Cardiac septum (tissue), 1 donor: Measurements from ENCODE around the gene ARHGAP26. TPM values are rescaled to one million over a fixed set of nuclear protein-coding genes. Genes with fewer than 3 reads are reported as not detected.

Experiments
- DNase-seq: peaks from one replicate; pipeline ENCODE4 v3.0.0-alpha.2; 2020; ENCODE audit warnings: low spot score
- intact Hi-C: fragments of 100-400 bp; cut with DNase I; formaldehyde crosslinking; loops from one replicate; pipeline ENCODE4 v1.14.0; 2022
- total RNA-seq: library from RNA; stranded (reverse); fragmentation: NEBNext Ultra II Directional; extraction: Animal tissue kit (Norgen Biotek cat#: 25700); gene quantifications from one replicate; pipeline ENCODE4 v1.2.1, GENCODE V29; 2021
- donor health status: DM: no; HTN: no; CAD: no.

The ARHGAP26 gene
- total RNA-seq, 1 donor from 2014 or later, result 32.0 TPM

GRCh38 chr5:143216211-143216610, 446.0 kb downstream of the ARHGAP26 start:
- DNase-seq, result no peak
- intact Hi-C loops, result loop anchor here (10.0 kb wide), 1 partner anchor 609 kb away; no protein-coding TSS in a partner anchor

DNA sequence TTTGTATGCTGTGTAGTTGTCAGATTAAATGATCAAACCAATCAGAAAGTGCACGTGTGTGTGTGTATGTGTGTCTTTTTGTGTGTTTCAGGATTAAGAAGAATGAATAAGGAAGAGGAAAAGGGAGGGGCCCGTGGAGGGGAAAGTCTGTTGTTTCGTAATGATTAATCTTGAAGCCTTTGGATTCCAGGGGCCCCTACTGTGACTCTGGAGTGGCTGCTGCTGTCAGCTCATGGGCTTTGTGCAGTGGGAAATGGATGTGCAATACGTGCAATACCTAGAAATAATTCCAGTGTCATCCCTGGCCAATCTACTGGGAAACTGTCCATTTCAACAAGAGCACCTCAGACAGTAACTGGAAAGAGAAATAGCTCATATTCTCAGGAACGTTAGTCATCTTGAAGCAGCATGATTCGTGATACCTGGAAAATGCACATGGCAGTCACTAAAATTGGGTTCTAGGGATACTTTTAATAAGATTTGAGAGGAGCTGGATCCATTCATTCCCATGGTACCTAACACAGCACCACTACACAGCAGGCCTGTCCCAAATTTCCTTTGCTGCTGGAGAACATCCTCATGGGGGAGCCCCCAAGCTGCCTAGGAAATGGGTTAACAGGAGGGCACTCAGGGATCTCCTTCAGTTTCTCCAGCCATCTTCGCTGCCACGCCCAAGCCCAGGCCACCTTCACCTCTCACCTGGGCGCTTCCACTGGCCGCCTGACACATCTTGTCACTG, 447.1 kb downstream of the ARHGAP26 start:
- no peak for DNase-seq

DNA sequence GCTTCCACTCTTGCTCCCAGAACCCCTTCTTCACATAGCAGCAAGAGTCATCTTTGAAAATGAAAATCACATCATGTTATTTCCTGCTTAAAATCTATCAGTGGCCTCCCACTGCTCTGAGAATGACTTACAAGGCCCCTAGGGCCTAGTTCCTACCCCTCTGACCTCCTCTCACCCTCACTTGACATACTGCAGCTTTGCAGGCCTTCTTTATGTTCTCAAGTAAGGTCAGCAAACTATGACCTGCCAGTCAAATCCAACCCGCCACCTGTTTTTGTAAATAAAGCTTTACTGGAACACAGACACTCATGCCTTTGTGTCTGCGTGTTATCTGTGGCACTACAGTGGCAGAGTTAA, 447.6 kb downstream of the ARHGAP26 start:
- intact Hi-C loops, result loop anchor here (10.0 kb wide), 1 partner anchor 607 kb away; no protein-coding TSS in a partner anchor
- no peak for DNase-seq

More for the DNA sequence above, 447.1 kb downstream of the ARHGAP26 start:
- intact Hi-C loops, result loop anchor here (10.0 kb wide), 1 partner anchor 608 kb away; no protein-coding TSS in a partner anchor

GRCh38 chr5:143218517-143219170, 448.5 kb downstream of the ARHGAP26 start:
- intact Hi-C loops, result loop anchor here (10.0 kb wide), 1 partner anchor 606 kb away; no protein-coding TSS in a partner anchor
- no peak for DNase-seq

- DNase-seq, result no peak
- intact Hi-C loops, result loop anchor here (10.0 kb wide), 1 partner anchor 605 kb away; no protein-coding TSS in a partner anchor
Observed at GRCh38 chr5:143219696-143220095, 449.5 kb downstream of the ARHGAP26 start.

GRCh38 chr5:143220748-143221251, 450.6 kb downstream of the ARHGAP26 start:
- intact Hi-C loops, result no loop called here
- no peak for DNase-seq

DNA sequence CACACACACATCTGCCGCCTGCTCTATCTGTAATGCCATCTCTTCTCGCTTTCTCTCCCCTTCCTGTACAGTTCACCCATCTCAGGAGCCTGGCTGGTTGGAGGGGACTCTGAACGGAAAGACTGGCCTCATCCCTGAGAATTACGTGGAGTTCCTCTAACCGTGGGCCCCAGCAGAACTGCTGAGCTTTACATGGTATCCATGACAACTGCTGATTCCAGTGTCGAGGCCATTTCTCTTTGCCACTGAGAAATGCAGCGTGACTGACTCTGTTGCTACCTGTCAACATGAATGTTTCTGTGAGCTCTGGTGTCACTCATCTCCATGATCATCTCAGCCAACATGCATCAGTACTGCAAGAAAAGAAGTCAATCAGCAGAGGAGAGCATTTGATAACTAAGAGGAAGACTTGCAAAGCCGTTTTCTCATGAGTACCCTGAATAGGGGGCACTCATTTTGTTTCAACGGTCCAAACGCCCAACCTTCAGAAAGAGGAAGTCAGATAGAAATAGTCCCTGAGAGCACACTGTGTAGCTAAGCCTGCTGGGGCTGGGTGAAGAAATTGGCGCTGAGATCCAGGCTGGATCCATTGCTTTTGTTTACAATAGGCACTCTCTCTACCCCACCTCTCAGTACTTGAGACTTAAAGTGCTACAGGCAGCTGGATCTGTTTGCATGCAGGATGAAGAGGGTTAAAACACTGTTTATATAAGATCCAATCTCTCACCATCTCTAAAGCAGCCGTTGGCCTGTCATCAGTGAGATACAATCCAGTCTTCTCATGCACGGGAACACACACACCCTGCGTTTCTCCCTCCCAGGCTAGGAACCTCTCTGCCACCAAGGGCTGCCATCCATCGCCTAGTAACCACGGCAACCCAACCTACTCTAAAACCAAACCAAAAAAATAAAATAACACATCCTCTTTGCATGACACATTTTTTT, 452.4 kb downstream of the ARHGAP26 start:
- intact Hi-C loops, result no loop called here
- no peak for DNase-seq

- no peak for DNase-seq
- intact Hi-C loops, result no loop called here
Observed at GRCh38 chr5:143224672-143225071, 454.5 kb downstream of the ARHGAP26 start.

DNA sequence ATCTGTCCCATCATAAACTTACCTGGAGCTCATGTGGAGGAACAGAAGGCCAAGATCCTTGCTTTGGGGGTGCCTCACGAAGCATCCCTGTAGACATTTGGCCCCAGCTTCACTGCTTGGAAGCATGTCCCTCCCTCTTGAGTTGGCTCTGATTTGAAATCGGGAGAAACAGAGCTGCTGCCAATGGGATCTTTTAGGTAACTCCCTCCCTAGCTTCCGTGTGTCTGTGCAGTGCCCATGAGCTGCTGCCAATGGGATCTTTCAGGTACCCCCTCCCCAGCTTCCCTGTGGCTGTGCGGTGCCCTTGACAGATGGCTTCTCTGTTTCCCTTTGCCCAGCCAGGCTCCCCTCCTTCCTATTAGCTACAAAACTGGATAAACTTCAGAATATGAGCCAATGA, 455.3 kb downstream of the ARHGAP26 start:
- intact Hi-C loops, result no loop called here
- DNase-seq, result no peak

DNA sequence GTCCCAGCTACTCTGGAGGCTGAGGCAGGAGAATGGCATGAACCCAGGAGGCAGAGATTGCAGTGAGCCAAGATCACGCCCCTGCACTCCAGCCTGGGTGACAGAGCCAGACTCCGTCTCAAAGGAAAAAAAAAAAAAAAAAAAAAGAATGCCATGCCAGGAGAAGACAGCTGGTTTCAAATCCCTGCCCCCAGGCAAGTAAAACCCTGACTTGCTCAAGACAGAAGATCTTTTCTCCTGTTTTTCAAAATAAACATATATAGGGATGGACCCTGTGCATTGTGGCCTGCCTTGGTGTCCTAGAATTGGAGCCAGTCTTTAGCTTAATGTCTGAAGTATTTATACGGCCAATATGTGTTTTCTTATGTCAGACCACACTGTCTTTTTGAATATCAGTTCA, 456.2 kb downstream of the ARHGAP26 start:
- no peak for DNase-seq
- intact Hi-C loops, result no loop called here

- no peak for DNase-seq
- intact Hi-C loops, result no loop called here
Observed at GRCh38 chr5:143226872-143227271, 456.7 kb downstream of the ARHGAP26 start.

DNA sequence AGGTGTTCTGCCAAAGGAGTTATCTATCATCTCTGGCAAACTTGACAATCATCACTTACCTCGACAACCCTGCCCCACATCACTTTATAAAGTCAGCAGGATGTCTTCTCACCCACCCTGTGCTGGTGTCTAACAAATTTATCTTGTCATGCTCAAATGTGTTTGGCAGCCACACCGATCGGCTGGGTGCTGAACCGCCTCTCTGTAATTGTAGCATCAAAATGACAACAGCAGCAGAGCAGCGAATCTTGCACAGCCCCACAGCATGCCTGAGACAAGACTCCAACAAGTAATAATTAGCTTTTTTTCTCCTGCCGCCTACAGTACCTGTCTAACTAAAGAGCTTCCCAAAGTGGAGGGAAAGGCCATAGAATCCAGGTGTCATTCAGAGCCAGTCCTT, 457.1 kb downstream of the ARHGAP26 start:
- no peak for DNase-seq
- intact Hi-C loops, result no loop called here

- intact Hi-C loops, result no loop called here
- no peak for DNase-seq
Observed at GRCh38 chr5:143228597-143229293, 458.6 kb downstream of the ARHGAP26 start.

GRCh38 chr5:143229426-143229895, 459.3 kb downstream of the ARHGAP26 start:
- no peak for DNase-seq
- intact Hi-C loops, result no loop called here

- intact Hi-C loops, result no loop called here
- peak; percentile 71 for DNase-seq
Observed at GRCh38 chr5:143229896-143230675, 459.9 kb downstream of the ARHGAP26 start.

DNA sequence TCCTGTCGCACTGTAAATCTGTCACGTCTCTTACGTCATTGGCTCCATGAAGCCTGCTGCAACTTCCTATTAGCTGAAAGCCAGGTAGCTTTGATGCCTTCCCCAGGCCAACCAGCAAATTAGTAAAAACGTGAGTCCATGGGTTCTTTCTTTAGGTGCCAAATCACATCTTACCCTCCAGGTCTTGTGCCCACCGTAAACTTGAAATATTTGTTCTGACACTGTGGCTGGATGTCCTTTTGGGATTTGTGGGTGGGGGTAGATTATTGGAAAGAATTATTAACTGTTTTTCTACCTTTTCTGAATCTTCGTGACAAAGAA, 460.5 kb downstream of the ARHGAP26 start:
- intact Hi-C loops, result no loop called here
- no peak for DNase-seq

DNA sequence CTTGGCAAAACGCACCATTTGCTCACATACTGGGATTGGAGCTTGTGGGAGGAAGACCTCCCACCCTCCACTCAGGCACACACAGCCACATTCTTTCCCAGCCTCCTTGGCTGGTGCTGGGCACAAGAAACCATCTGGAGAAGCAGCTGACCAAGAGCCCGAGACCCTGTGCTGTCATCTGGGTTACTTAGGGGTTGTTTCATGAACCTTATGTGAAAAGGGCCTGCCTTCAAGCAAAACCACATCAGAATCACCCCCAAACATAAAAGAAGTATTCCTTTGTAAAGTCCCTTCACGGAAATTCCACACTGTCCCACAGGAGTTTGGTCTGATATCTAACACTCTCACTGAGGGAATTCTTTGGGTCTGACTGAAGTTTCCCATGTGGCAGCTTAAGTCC, 461.2 kb downstream of the ARHGAP26 start:
- DNase-seq, result no peak
- intact Hi-C loops, result no loop called here
